ENCODE results near the gene EFNA5. TPM values are rescaled to one million over a fixed set of nuclear protein-coding genes. Genes with fewer than 3 reads are reported as not detected.

EFNA5 gene
- total RNA-seq, 1 experiment from 2014 or later: 0.22 TPM

DNA sequence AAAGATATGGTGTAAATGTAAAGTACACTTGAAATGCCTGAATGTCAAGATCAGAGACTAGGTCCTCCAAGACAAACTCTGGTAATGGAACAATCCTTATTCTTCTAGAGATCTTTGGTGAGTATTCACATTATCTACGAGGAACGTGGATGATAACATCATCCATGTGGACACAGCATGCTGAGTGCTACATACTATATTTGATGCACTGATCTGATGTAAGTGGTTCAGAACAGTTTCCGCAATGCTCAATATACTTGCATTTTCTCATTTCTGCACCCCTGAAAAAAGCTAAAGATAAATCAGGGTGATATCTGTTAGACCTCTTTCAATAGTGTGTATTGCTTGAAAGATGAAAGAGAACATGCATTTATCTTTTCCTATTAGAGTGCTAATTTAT lies 226.8 kb downstream of the EFNA5 start:
- intact Hi-C loops (cut with micrococcal nuclease): no loop called here
- Histone ChIP-seq H3K27ac (ENCODE audit: low read depth, low read length) (no peak overlapping the region), H3K4me1 (ENCODE audit: control insufficient read depth in 1 of 2, insufficient read depth in 2 of 2, low read length in 2 of 2) (no peaks in the 10 kb centered on the region), H3K79me2 (ENCODE audit: insufficient read depth, low read length) (no peaks in the 10 kb centered on the region), H2AFZ (ENCODE audit: low read depth, low read length, poor library complexity, severe bottlenecking) (no peak overlapping the region), H4K20me1 (ENCODE audit: insufficient read depth) (no peaks in the 10 kb centered on the region), H3K9ac (ENCODE audit: low read length) (no peak overlapping the region), H3K27me3 (ENCODE audit: insufficient read depth, low read length) (no peaks in the 10 kb centered on the region), H3K9me3 (ENCODE audit: control insufficient read depth in 1 of 2, insufficient read depth in 1 of 2, low read depth in 1 of 2, low read length in 2 of 2) (no peaks in the 10 kb centered on the region), H3K36me3 (ENCODE audit: control insufficient read depth in 1 of 2, insufficient read depth in 2 of 2, low read length in 2 of 2) (no peaks in the 10 kb centered on the region), H3K4me2 (ENCODE audit: low read length) (no peak overlapping the region), H3K4me3 (replicated peaks in 1 of 2; ENCODE audit: low read depth in 1 of 2, low read length in 2 of 2) (no peak overlapping the region), H3K9me2 (ENCODE audit: insufficient read depth) (no peaks in the 10 kb centered on the region)
- ATAC-seq (no peak), DNase-seq (ENCODE audit: low read depth, low spot score) (no peak)
- RAD21 ChIA-PET (ENCODE audit: low non-redundant PET in 1 of 2, low total read pairs in 2 of 2, uncharacterized antibody in 2 of 2, unreplicated experiment in 2 of 2): no interaction called here
- CTCF ChIA-PET: no interaction called here
- BruUV-seq (replicated peaks): no TSS peak
- POLR2A ChIA-PET: no interaction called here
- TF ChIP-seq, protein P1, sequence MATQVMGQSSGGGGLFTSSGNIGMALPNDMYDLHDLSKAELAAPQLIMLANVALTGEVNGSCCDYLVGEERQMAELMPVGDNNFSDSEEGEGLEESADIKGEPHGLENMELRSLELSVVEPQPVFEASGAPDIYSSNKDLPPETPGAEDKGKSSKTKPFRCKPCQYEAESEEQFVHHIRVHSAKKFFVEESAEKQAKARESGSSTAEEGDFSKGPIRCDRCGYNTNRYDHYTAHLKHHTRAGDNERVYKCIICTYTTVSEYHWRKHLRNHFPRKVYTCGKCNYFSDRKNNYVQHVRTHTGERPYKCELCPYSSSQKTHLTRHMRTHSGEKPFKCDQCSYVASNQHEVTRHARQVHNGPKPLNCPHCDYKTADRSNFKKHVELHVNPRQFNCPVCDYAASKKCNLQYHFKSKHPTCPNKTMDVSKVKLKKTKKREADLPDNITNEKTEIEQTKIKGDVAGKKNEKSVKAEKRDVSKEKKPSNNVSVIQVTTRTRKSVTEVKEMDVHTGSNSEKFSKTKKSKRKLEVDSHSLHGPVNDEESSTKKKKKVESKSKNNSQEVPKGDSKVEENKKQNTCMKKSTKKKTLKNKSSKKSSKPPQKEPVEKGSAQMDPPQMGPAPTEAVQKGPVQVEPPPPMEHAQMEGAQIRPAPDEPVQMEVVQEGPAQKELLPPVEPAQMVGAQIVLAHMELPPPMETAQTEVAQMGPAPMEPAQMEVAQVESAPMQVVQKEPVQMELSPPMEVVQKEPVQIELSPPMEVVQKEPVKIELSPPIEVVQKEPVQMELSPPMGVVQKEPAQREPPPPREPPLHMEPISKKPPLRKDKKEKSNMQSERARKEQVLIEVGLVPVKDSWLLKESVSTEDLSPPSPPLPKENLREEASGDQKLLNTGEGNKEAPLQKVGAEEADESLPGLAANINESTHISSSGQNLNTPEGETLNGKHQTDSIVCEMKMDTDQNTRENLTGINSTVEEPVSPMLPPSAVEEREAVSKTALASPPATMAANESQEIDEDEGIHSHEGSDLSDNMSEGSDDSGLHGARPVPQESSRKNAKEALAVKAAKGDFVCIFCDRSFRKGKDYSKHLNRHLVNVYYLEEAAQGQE (IDR thresholded peaks at IDR 0.05; ENCODE audit: low read depth): no peak
- TF ChIP-seq, protein P2, sequence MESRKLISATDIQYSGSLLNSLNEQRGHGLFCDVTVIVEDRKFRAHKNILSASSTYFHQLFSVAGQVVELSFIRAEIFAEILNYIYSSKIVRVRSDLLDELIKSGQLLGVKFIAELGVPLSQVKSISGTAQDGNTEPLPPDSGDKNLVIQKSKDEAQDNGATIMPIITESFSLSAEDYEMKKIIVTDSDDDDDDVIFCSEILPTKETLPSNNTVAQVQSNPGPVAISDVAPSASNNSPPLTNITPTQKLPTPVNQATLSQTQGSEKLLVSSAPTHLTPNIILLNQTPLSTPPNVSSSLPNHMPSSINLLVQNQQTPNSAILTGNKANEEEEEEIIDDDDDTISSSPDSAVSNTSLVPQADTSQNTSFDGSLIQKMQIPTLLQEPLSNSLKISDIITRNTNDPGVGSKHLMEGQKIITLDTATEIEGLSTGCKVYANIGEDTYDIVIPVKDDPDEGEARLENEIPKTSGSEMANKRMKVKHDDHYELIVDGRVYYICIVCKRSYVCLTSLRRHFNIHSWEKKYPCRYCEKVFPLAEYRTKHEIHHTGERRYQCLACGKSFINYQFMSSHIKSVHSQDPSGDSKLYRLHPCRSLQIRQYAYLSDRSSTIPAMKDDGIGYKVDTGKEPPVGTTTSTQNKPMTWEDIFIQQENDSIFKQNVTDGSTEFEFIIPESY (IDR thresholded peaks at IDR 0.05; ENCODE audit: extremely low read depth, insufficient replicate concordance, low read length): no peak
- TF ChIP-seq CBX3 (IDR thresholded peaks at IDR 0.05; ENCODE audit: low read depth): no peak
- TF ChIP-seq ZNF274 (IDR thresholded peaks at IDR 0.05; ENCODE audit: low read depth, low read length): no peak
- TF ChIP-seq SP1 (IDR thresholded peaks at IDR 0.05; ENCODE audit: low read depth): no peak
- TF ChIP-seq, protein P3, sequence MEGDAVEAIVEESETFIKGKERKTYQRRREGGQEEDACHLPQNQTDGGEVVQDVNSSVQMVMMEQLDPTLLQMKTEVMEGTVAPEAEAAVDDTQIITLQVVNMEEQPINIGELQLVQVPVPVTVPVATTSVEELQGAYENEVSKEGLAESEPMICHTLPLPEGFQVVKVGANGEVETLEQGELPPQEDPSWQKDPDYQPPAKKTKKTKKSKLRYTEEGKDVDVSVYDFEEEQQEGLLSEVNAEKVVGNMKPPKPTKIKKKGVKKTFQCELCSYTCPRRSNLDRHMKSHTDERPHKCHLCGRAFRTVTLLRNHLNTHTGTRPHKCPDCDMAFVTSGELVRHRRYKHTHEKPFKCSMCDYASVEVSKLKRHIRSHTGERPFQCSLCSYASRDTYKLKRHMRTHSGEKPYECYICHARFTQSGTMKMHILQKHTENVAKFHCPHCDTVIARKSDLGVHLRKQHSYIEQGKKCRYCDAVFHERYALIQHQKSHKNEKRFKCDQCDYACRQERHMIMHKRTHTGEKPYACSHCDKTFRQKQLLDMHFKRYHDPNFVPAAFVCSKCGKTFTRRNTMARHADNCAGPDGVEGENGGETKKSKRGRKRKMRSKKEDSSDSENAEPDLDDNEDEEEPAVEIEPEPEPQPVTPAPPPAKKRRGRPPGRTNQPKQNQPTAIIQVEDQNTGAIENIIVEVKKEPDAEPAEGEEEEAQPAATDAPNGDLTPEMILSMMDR (IDR thresholded peaks at IDR 0.05 in 2 of 3, conservative IDR thresholded peaks at IDR 0.05 in 1 of 3; ENCODE audit: borderline replicate concordance in 1 of 3, insufficient read depth in 1 of 3, low read depth in 2 of 3, low read length in 2 of 3): no peak
- no peak for TF ChIP-seq EGR1 (IDR thresholded peaks at IDR 0.05; ENCODE audit: low read depth)
- TF ChIP-seq SIN3A (IDR thresholded peaks at IDR 0.05; ENCODE audit: low read depth): no peak
